Neutrophil (primary cell): Measurements from ENCODE around the gene KPNA3.

Experiments used
- H3K27ac ChIP-seq: fragments of 200-600 bp; sonication (generic); 2 replicates; pipeline ENCODE4 v1.5.1; 2016; ENCODE audit warnings: mild to moderate bottlenecking, moderate library complexity
- H3K27me3 ChIP-seq: fragments of 200-600 bp; sonication (generic); 2 replicates; pipeline ENCODE4 v1.6.0; 2016; ENCODE audit warnings: mild to moderate bottlenecking
- H3K36me3 ChIP-seq: fragments of 200-600 bp; sonication (generic); 2 replicates; pipeline ENCODE4 v1.5.1; 2017
- H3K4me1 ChIP-seq, 2 experiments: fragments of 200-600 bp in 1 of 2; sonication (generic) in 1 of 2; 1 replicate in 1 of 2; 2 replicates in 1 of 2; pipeline versions ENCODE4 v1.5.1 to v1.6.1; 2013 to 2016; ENCODE audit warnings: low read depth in 1 of 2, low read length in 1 of 2, mild to moderate bottlenecking in 1 of 2, moderate library complexity in 1 of 2; ENCODE audit not compliant: control insufficient read depth in 1 of 2, insufficient read depth in 1 of 2
- H3K4me3 ChIP-seq, 2 experiments: fragments of 200-600 bp in 1 of 2; sonication (generic) in 1 of 2; 1 replicate in 1 of 2; 2 replicates in 1 of 2; pipeline ENCODE4 v1.5.1; 2013 to 2016; ENCODE audit warnings: low read depth in 1 of 2, low read length in 1 of 2, mild to moderate bottlenecking in 1 of 2, moderate library complexity in 1 of 2
- H3K9me3 ChIP-seq: fragments of 200-600 bp; sonication (generic); 2 replicates; pipeline ENCODE4 v1.5.1; 2016
- CTCF ChIP-seq: fragments of 200-600 bp; sonication (generic); IDR thresholded peaks from 2 replicates; pipeline ENCODE4 v1.5.1; 2016; ENCODE audit warnings: antibody characterized with exemption

The KPNA3 gene

GRCh38 chr13:49836516-49836915, 44.0 kb upstream of the KPNA3 start:
- peaks cover 0 to 3% of the 10 kb centered on the region in 2 experiments for H3K4me1 ChIP-seq
- H3K9me3 ChIP-seq, result no peaks in the 10 kb centered on the region
- H3K27me3 ChIP-seq, result no peaks in the 10 kb centered on the region
- no peaks in the 10 kb centered on the region for H3K36me3 ChIP-seq
- no peak for TF ChIP-seq CTCF
- no peak overlapping the region for H3K4me3 ChIP-seq
- no peak overlapping the region for H3K27ac ChIP-seq

GRCh38 chr13:49833402-49833801, 40.9 kb upstream of the KPNA3 start:
- H3K27ac ChIP-seq, result no peak overlapping the region
- H3K9me3 ChIP-seq, result no peaks in the 10 kb centered on the region
- no peaks in the 10 kb centered on the region for H3K36me3 ChIP-seq
- no peaks in the 10 kb centered on the region for H3K27me3 ChIP-seq
- no peaks in the 10 kb centered on the region for H3K4me1 ChIP-seq
- TF ChIP-seq CTCF, result no peak
- H3K4me3 ChIP-seq, result no peak overlapping the region

- TF ChIP-seq CTCF, result no peak
- Histone ChIP-seq H3K4me1 (no peaks in the 10 kb centered on the region), H3K36me3 (no peaks in the 10 kb centered on the region), H3K27me3 (no peaks in the 10 kb centered on the region), H3K27ac (no peak overlapping the region), H3K9me3 (no peaks in the 10 kb centered on the region), H3K4me3 (no peak overlapping the region)
Measured at GRCh38 chr13:49831455-49831854, 39.0 kb upstream of the KPNA3 start.

DNA sequence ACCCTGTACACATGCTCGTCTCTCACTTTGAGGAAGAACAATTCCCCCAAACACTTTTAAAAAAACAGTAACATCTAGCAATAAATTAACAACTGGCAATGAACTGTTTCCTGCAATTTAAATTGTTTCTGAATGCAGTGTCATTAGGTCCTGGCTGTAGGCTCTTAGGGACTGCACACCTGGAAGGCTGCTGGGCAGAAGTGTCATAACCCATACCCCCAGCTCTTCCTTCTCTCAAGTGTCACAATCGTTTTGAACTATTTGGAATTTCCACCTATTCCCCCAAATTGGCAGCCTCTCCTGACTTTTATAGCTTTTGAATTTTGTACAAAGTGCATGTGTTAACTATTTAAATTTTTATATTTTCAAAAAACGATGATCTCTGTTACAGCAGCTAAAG, 38.2 kb upstream of the KPNA3 start:
- Histone ChIP-seq H3K27ac (no peak overlapping the region), H3K4me3 (no peak overlapping the region), H3K4me1 (no peaks in the 10 kb centered on the region), H3K36me3 (no peaks in the 10 kb centered on the region), H3K27me3 (no peaks in the 10 kb centered on the region), H3K9me3 (no peaks in the 10 kb centered on the region)
- TF ChIP-seq CTCF, result no peak

GRCh38 chr13:49829715-49830114, 37.2 kb upstream of the KPNA3 start:
- H3K9me3 ChIP-seq, result no peaks in the 10 kb centered on the region
- no peaks in the 10 kb centered on the region for H3K4me1 ChIP-seq

More at GRCh38 chr13:49829715-49830114, 37.2 kb upstream of the KPNA3 start:
- H3K27ac ChIP-seq, result no peak overlapping the region
- TF ChIP-seq CTCF, result no peak
- no peaks in the 10 kb centered on the region for H3K27me3 ChIP-seq
- no peaks in the 10 kb centered on the region for H3K36me3 ChIP-seq
- no peak overlapping the region for H3K4me3 ChIP-seq
